Measurements from ENCODE around the gene SFMBT2. TPM values are rescaled to one million over a fixed set of nuclear protein-coding genes. Genes with fewer than 3 reads are reported as not detected.
A peak's percentile ranks its signal among the peaks of the same experiment; 100 is the strongest.
"Not testable (repeated sequence)": the region's sequence is repeated elsewhere in the genome, so short reads cannot be mapped to it uniquely, and the experiment has no call there.

The SFMBT2 gene
- total RNA-seq, 3 donors from 2014 or later (not counting 1 experiment from before 2014, with no cell fraction given), result 50.4 to 70.4 (median 52.2) TPM

GRCh38 chr10:7397049-7398035 lies 13.5 kb downstream of the SFMBT2 start:
- Histone ChIP-seq H3K9me3 (ENCODE audit: control insufficient read depth, insufficient read depth, low read length) (no peaks in the 10 kb centered on the region), H3K4me3 (ENCODE audit: low read length) (no peak overlapping the region), H3K27me3 (ENCODE audit: control insufficient read depth, insufficient read depth, low read length) (no peaks in the 10 kb centered on the region), H3K27ac (ENCODE audit: low read length) (no peak overlapping the region), H3K36me3 (ENCODE audit: control insufficient read depth, insufficient read depth, low read length) (no peaks in the 10 kb centered on the region), H3K4me1 (ENCODE audit: control insufficient read depth, insufficient read depth, low read length) (peaks cover 3% of the 10 kb centered on the region)
- Mint-ChIP-seq H3K36me3 (no peaks in the 10 kb centered on the region), H3K4me3 (no peak overlapping the region), H3K27me3 (ENCODE audit: low read depth in 2 of 2) (no peaks in the 10 kb centered on the region), H3K27ac (peak overlapping the region; percentile 13 to 30), H3K9me3 (no peaks in the 10 kb centered on the region), H3K4me1 (peaks cover 78 to 81% of the 10 kb centered on the region in 2 donors)
- TF ChIP-seq CTCF (IDR thresholded peaks at IDR 0.05), result no peak
- intact Hi-C loops (cut with micrococcal nuclease), result no loop called here
- DNase-seq (no peak), ATAC-seq (peak in 2 of 3 donors; percentile 34 to 64)
- WGBS (ENCODE audit: insufficient coverage), result 95% methylated on average over 16 of the region's 17 CpGs

GRCh38 chr10:7392301-7392700 lies 18.5 kb downstream of the SFMBT2 start:
- H3K27ac ChIP-seq (ENCODE audit: low read length); intact Hi-C loops (cut with micrococcal nuclease); H3K36me3 Mint-ChIP-seq; H3K4me3 ChIP-seq (ENCODE audit: low read length); DNase-seq; ATAC-seq; H3K27me3 Mint-ChIP-seq (ENCODE audit: low read depth in 2 of 2); H3K4me3 Mint-ChIP-seq; H3K27me3 ChIP-seq (ENCODE audit: control insufficient read depth, insufficient read depth, low read length); H3K36me3 ChIP-seq (ENCODE audit: control insufficient read depth, insufficient read depth, low read length); H3K9me3 Mint-ChIP-seq; H3K9me3 ChIP-seq (ENCODE audit: control insufficient read depth, insufficient read depth, low read length): not testable (repeated sequence)
- 100% methylated on average over 3 of the region's 5 CpGs for WGBS (ENCODE audit: insufficient coverage)
- peaks cover 12% of the 10 kb centered on the region for H3K4me1 ChIP-seq (ENCODE audit: control insufficient read depth, insufficient read depth, low read length)
- H3K4me1 Mint-ChIP-seq, result peaks cover 74 to 76% of the 10 kb centered on the region in 2 donors
- H3K27ac Mint-ChIP-seq, result peak overlapping the region; percentile 4 to 67

- Mint-ChIP-seq H3K4me3 (no peak overlapping the region), H3K27me3 (ENCODE audit: low read depth in 2 of 2) (no peaks in the 10 kb centered on the region), H3K36me3 (no peaks in the 10 kb centered on the region), H3K9me3 (no peaks in the 10 kb centered on the region), H3K4me1 (peaks cover 73 to 77% of the 10 kb centered on the region in 2 donors), H3K27ac (peak overlapping the region in 1 of 2 donors; percentile 34)
- ATAC-seq (no peak), DNase-seq (no peak)
- Histone ChIP-seq H3K27ac (ENCODE audit: low read length) (no peak overlapping the region), H3K9me3 (ENCODE audit: control insufficient read depth, insufficient read depth, low read length) (no peaks in the 10 kb centered on the region), H3K36me3 (ENCODE audit: control insufficient read depth, insufficient read depth, low read length) (no peaks in the 10 kb centered on the region), H3K4me3 (ENCODE audit: low read length) (no peak overlapping the region), H3K4me1 (ENCODE audit: control insufficient read depth, insufficient read depth, low read length) (peaks cover 12% of the 10 kb centered on the region), H3K27me3 (ENCODE audit: control insufficient read depth, insufficient read depth, low read length) (no peaks in the 10 kb centered on the region)
- TF ChIP-seq CTCF (IDR thresholded peaks at IDR 0.05), result no peak
- WGBS (ENCODE audit: insufficient coverage), result 93% methylated on average over 3 of the region's 6 CpGs
- intact Hi-C loops (cut with micrococcal nuclease), result no loop called here
Observed at GRCh38 chr10:7391748-7392147, 19.1 kb downstream of the SFMBT2 start.

GRCh38 chr10:7390689-7391110 lies 20.1 kb downstream of the SFMBT2 start:
- peaks cover 12% of the 10 kb centered on the region for H3K4me1 ChIP-seq (ENCODE audit: control insufficient read depth, insufficient read depth, low read length)
- H3K36me3 ChIP-seq (ENCODE audit: control insufficient read depth, insufficient read depth, low read length); H3K27me3 Mint-ChIP-seq (ENCODE audit: low read depth in 2 of 2); H3K4me3 Mint-ChIP-seq; H3K9me3 ChIP-seq (ENCODE audit: control insufficient read depth, insufficient read depth, low read length); H3K27ac ChIP-seq (ENCODE audit: low read length); ATAC-seq; H3K36me3 Mint-ChIP-seq; H3K4me3 ChIP-seq (ENCODE audit: low read length); H3K9me3 Mint-ChIP-seq; intact Hi-C loops (cut with micrococcal nuclease); H3K27me3 ChIP-seq (ENCODE audit: control insufficient read depth, insufficient read depth, low read length); DNase-seq: not testable (repeated sequence)
- 94% methylated on average over 6 of the region's 6 CpGs for WGBS (ENCODE audit: insufficient coverage)
- Mint-ChIP-seq H3K4me1 (peaks cover 71 to 78% of the 10 kb centered on the region in 2 donors), H3K27ac (peak overlapping the region in 1 of 2 donors; percentile 78)

Data from natural killer cell (primary cell).